A673 (cell line): ENCODE results near the gene SPRR1B. TPM values are rescaled to one million over a fixed set of nuclear protein-coding genes. Genes with fewer than 3 reads are reported as not detected.

Experiments used
- BruUV-seq: library from RNA; stranded (reverse); fragments of 400-500 nt; replicated peaks from 2 replicates; lab custom pipeline; 2021; lab: Mats Ljungman, UMichigan
- CTCF ChIA-PET: fragments of 300-600 bp; sonication (Branson Sonifier 250); formaldehyde crosslinking; loops from one replicate; lab custom pipeline; 2022; ENCODE audit warnings: antibody characterized with exemption; lab: Charles Lee
- POLR2A ChIA-PET: fragments of 300-600 bp; sonication (Branson Sonifier 250); formaldehyde crosslinking; loops from one replicate; lab custom pipeline; 2022; ENCODE audit warnings: antibody characterized with exemption; ENCODE audit not compliant: low non-redundant PET; lab: Charles Lee
- DNase-seq: peaks from one replicate; pipeline ENCODE4 v3.0.0-alpha.2; 2015; ENCODE audit warnings: low spot score
- H3K27ac ChIP-seq: fragments of 200-600 bp; sonication (generic); 2 replicates; pipeline ENCODE4 v1.5.1; 2016; ENCODE audit warnings: mixed run types, low read depth, mild to moderate bottlenecking, mixed read lengths, antibody characterized with exemption, low read length; ENCODE audit not compliant: poor library complexity, severe bottlenecking
- H3K27me3 ChIP-seq: fragments of 200-600 bp; sonication (generic); replicated peaks from 2 replicates; pipeline ENCODE4 v1.6.1; 2017; ENCODE audit warnings: mixed run types, low read depth, mild to moderate bottlenecking, mixed read lengths, antibody characterized with exemption, low read length; ENCODE audit not compliant: insufficient read depth, poor library complexity
- H3K36me3 ChIP-seq: fragments of 200-600 bp; sonication (generic); 2 replicates; pipeline ENCODE4 v1.6.1; 2016; ENCODE audit warnings: mixed run types, mild to moderate bottlenecking, mixed read lengths, antibody characterized with exemption, low read length; ENCODE audit not compliant: insufficient read depth, poor library complexity, severe bottlenecking
- H3K4me1 ChIP-seq: fragments of 200-600 bp; sonication (generic); 2 replicates; pipeline ENCODE4 v1.6.1; 2017; ENCODE audit warnings: mixed run types, mild to moderate bottlenecking, mixed read lengths, antibody characterized with exemption, low read length; ENCODE audit not compliant: insufficient read depth, poor library complexity, severe bottlenecking
- H3K4me3 ChIP-seq: fragments of 200-600 bp; sonication (generic); 2 replicates; pipeline ENCODE4 v1.5.1; 2016; ENCODE audit warnings: low read depth, mixed run types, mild to moderate bottlenecking, mixed read lengths, low read length; ENCODE audit not compliant: poor library complexity, severe bottlenecking
- H3K9me3 ChIP-seq: fragments of 200-600 bp; sonication (generic); 2 replicates; pipeline ENCODE4 v1.6.1; 2016; ENCODE audit warnings: mixed run types, low read depth, mild to moderate bottlenecking, mixed read lengths, antibody characterized with exemption, low read length; ENCODE audit not compliant: poor library complexity, severe bottlenecking
- EZH2 ChIP-seq: fragments of 200-600 bp; sonication (generic); IDR thresholded peaks from 2 replicates; pipeline ENCODE4 v1.6.1; 2017; ENCODE audit warnings: borderline replicate concordance, low read depth, mild to moderate bottlenecking, mixed read lengths, antibody characterized with exemption, low read length; ENCODE audit not compliant: poor library complexity, severe bottlenecking
- intact Hi-C: fragments of 100-400 bp; cut with micrococcal nuclease; formaldehyde crosslinking; loops from one replicate; pipeline ENCODE4 v1.10.0; 2022; ENCODE audit not compliant: unreplicated experiment
- total RNA-seq: library from RNA; stranded (reverse); gene quantifications from 2 replicates; pipeline ENCODE4 v1.2.3, GENCODE V29; 2021
- TF ChIP-seq, protein P1 (sequence below): fragments of 300-800, 200-600 bp; sonication (generic); conservative IDR thresholded peaks from 2 replicates; pipeline ENCODE4 v1.5.1; 2017; ENCODE audit warnings: low read depth, mild to moderate bottlenecking, antibody characterized with exemption, low read length, moderate library complexity, mixed read lengths

The SPRR1B gene
- total RNA-seq, 1 experiment from 2014 or later: not detected

DNA sequence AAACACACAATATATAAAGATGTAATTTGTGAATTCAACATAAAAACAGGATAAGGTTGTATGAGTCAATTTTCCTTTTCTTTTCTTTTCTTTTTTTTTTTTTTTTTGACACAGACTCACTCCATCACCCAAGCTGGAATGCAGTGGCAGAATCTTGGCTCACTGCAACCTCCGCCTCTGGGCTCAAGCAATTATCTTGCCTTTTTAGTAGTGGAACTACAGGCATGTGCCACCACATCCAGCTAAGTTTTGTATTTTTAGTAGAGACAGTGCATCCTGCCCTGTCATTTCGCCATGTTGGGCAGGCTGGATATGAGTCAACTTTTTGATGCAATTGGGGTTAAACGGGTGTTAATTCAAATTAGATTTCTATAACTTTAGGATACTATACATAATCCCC is 50.7 kb downstream of the SPRR1B start:
- CTCF ChIA-PET: no interaction called here
- TF ChIP-seq EZH2: no peak
- TF ChIP-seq, protein P1, sequence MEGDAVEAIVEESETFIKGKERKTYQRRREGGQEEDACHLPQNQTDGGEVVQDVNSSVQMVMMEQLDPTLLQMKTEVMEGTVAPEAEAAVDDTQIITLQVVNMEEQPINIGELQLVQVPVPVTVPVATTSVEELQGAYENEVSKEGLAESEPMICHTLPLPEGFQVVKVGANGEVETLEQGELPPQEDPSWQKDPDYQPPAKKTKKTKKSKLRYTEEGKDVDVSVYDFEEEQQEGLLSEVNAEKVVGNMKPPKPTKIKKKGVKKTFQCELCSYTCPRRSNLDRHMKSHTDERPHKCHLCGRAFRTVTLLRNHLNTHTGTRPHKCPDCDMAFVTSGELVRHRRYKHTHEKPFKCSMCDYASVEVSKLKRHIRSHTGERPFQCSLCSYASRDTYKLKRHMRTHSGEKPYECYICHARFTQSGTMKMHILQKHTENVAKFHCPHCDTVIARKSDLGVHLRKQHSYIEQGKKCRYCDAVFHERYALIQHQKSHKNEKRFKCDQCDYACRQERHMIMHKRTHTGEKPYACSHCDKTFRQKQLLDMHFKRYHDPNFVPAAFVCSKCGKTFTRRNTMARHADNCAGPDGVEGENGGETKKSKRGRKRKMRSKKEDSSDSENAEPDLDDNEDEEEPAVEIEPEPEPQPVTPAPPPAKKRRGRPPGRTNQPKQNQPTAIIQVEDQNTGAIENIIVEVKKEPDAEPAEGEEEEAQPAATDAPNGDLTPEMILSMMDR: no peak
- intact Hi-C loops: no loop called here
- Histone ChIP-seq H3K4me1 (no peaks in the 10 kb centered on the region), H3K27ac (no peak overlapping the region), H3K4me3 (no peak overlapping the region), H3K36me3 (no peaks in the 10 kb centered on the region), H3K27me3 (peaks cover 18% of the 10 kb centered on the region), H3K9me3 (no peaks in the 10 kb centered on the region)
- DNase-seq: no peak
- no TSS peak for BruUV-seq
- POLR2A ChIA-PET: no interaction called here

Other genes starting within 250 kb of the SPRR1B start
- not detected in 2 replicates for gene LCE1E, start 244.9 kb upstream of the SPRR1B start, total RNA-seq
- not detected in 2 replicates for gene LCE1D, start 234.5 kb upstream of the SPRR1B start, total RNA-seq
- not detected in 2 replicates for gene LCE1C, start 224.6 kb upstream of the SPRR1B start, total RNA-seq
- not detected in 2 replicates for gene LCE1B, start 219.2 kb upstream of the SPRR1B start, total RNA-seq
- gene LCE1A, start 203.7 kb upstream of the SPRR1B start, total RNA-seq: not detected in 2 replicates
- not detected in 2 replicates for gene LCE6A, start 188.3 kb upstream of the SPRR1B start, total RNA-seq
- gene LCE7A, start 171.2 kb upstream of the SPRR1B start, total RNA-seq: not detected in 2 replicates
- gene SMCP, start 152.9 kb upstream of the SPRR1B start, total RNA-seq: not detected in 2 replicates
- gene IVL, start 122.7 kb upstream of the SPRR1B start, total RNA-seq: not detected in 2 replicates
- gene SPRR5, start 84.0 kb upstream of the SPRR1B start, total RNA-seq: not detected in 2 replicates
- gene SPRR4, start 60.6 kb upstream of the SPRR1B start, total RNA-seq: not detected in 2 replicates
- gene SPRR1A, start 47.1 kb upstream of the SPRR1B start, total RNA-seq: not detected in 2 replicates
- not detected in 2 replicates for gene SPRR3, start 29.5 kb upstream of the SPRR1B start, total RNA-seq
- 0.62 TPM in 1 of 2 replicates, not detected in the other for gene SPRR2D, start 9.9 kb downstream of the SPRR1B start, total RNA-seq
- gene SPRR2A, start 26.3 kb downstream of the SPRR1B start, total RNA-seq: not detected in 2 replicates
- not detected in 2 replicates for gene SPRR2B, start 40.4 kb downstream of the SPRR1B start, total RNA-seq
- gene SPRR2E, start 63.3 kb downstream of the SPRR1B start, total RNA-seq: not detected in 2 replicates
- gene SPRR2F, start 82.3 kb downstream of the SPRR1B start, total RNA-seq: not detected in 2 replicates
- gene SPRR2G, start 119.7 kb downstream of the SPRR1B start, total RNA-seq: not detected in 2 replicates
- not detected in 2 replicates for gene LELP1, start 172.2 kb downstream of the SPRR1B start, total RNA-seq
- not detected in 2 replicates for gene PRR9, start 186.4 kb downstream of the SPRR1B start, total RNA-seq
- not detected in 2 replicates for gene LORICRIN, start 228.5 kb downstream of the SPRR1B start, total RNA-seq